ENCODE results near the gene ZNF554.

- peak; percentile 24 to 80 (median 71) for TF ChIP-seq CTCF (IDR thresholded peaks at IDR 0.05)
- TF ChIP-seq POLR2A (IDR thresholded peaks at IDR 0.05), result peak; percentile 83
- peak; percentile 70 for TF ChIP-seq EP300 (IDR thresholded peaks at IDR 0.05)
These were observed 36.5 kb upstream of the ZNF554 start, which contains the start of gene SGTA for GRCh38 chr19:2782936-2783780.
